B cell (primary cell): ENCODE measurements around the gene NRIP2. TPM values are rescaled to one million over a fixed set of nuclear protein-coding genes. Genes with fewer than 3 reads are reported as not detected.

Source experiments
- ATAC-seq: fragments of 200-7000 bp; cut with Tn5 transposase; one replicate; pipeline ENCODE4 v1.10.0; 2021; ENCODE audit warnings: low read depth, mild to moderate bottlenecking, moderate number of reproducible peaks, moderate library complexity
- CTCF ChIA-PET: fragments of 350-600 bp; sonication (Branson Sonifier 250); formaldehyde crosslinking; loops from one replicate; lab custom pipeline; 2021; ENCODE audit warnings: antibody characterized with exemption, inconsistent platforms; lab: Charles Lee
- POLR2A ChIA-PET: fragments of 350-600 bp; sonication (Branson Sonifier 250); formaldehyde crosslinking; loops from one replicate; lab custom pipeline; 2021; ENCODE audit warnings: antibody characterized with exemption; lab: Charles Lee
- DNase-seq: peaks from one replicate; pipeline ENCODE4 v3.0.0; 2013
- H2AFZ ChIP-seq: 2 replicates; pipeline ENCODE4 v1.6.1; 2012; ENCODE audit warnings: mild to moderate bottlenecking, low read depth, low read length; ENCODE audit not compliant: insufficient read depth, poor library complexity, severe bottlenecking
- H3K27ac ChIP-seq, 2 donors: 1 replicate in 1 of 2; 2 replicates in 1 of 2; pipeline ENCODE4 v1.5.1; 2012 to 2013; ENCODE audit warnings: low read length in 2 of 2, mild to moderate bottlenecking in 2 of 2, moderate library complexity in 1 of 2
- H3K27me3 ChIP-seq, 4 experiments: fragments of 200-600 bp in 1 of 4; sonication (generic) in 1 of 4; replicated peaks in 1 of 4; 1 replicate in 2 of 4; 2 replicates in 2 of 4; pipeline versions ENCODE4 v1.6.1 to v1.7.0; 2013 to 2016; ENCODE audit warnings: low read length in 3 of 4, mild to moderate bottlenecking in 2 of 4, mixed read lengths in 1 of 4, moderate library complexity in 1 of 4; ENCODE audit not compliant: insufficient read depth in 4 of 4, control insufficient read depth in 3 of 4; ENCODE audit errors: control extremely low read depth in 1 of 4
- H3K36me3 ChIP-seq, 2 experiments: replicated peaks in 1 of 2; 1 replicate in 1 of 2; 2 replicates in 1 of 2; pipeline versions ENCODE4 v1.6.1 to v1.7.1; 2013; ENCODE audit warnings: low read length in 1 of 2; ENCODE audit not compliant: insufficient read depth in 2 of 2, control insufficient read depth in 1 of 2; ENCODE audit errors: control extremely low read depth in 1 of 2, extremely low read depth in 1 of 2
- H3K4me1 ChIP-seq, 2 donors: fragments of 200-600 bp in 1 of 2; sonication (generic) in 1 of 2; 1 replicate in 1 of 2; 2 replicates in 1 of 2; pipeline versions ENCODE4 v1.5.1 to v1.6.1; 2013 to 2017; ENCODE audit warnings: low read length in 2 of 2; ENCODE audit not compliant: control insufficient read depth in 2 of 2, insufficient read depth in 2 of 2
- H3K4me2 ChIP-seq: replicated peaks from 2 replicates; pipeline ENCODE3; 2012; ENCODE audit warnings: mild to moderate bottlenecking, low read depth, low read length; ENCODE audit not compliant: poor library complexity, severe bottlenecking
- H3K4me3 ChIP-seq, 5 experiments: fragments of 200-600 bp in 1 of 5; sonication (generic) in 1 of 5; 1 replicate in 3 of 5; 2 replicates in 2 of 5; pipeline versions ENCODE4 v1.5.1 to v1.7.0; 2011 to 2016; ENCODE audit warnings: low read length in 4 of 5, mild to moderate bottlenecking in 4 of 5, low read depth in 2 of 5, control low read depth in 1 of 5, moderate library complexity in 1 of 5; ENCODE audit not compliant: insufficient read depth in 1 of 5; ENCODE audit errors: control extremely low read depth in 1 of 5, extremely low read depth in 1 of 5
- H3K79me2 ChIP-seq: fragments of 200-600 bp; sonication (generic); one replicate; pipeline ENCODE4 v1.6.0; 2016; ENCODE audit warnings: low read length; ENCODE audit not compliant: control insufficient read depth, insufficient read depth
- H3K9ac ChIP-seq: fragments of 200-600 bp; sonication (generic); 2 replicates; pipeline ENCODE4 v1.6.1; 2017; ENCODE audit warnings: mild to moderate bottlenecking, low read length, moderate library complexity
- H3K9me3 ChIP-seq, 3 donors: one replicate each; pipeline versions ENCODE4 v1.6.1 to v1.7.1; 2013; ENCODE audit warnings: low read length in 2 of 3; ENCODE audit not compliant: control insufficient read depth in 2 of 3, insufficient read depth in 1 of 3; ENCODE audit errors: control extremely low read depth in 1 of 3
- H4K20me1 ChIP-seq: 2 replicates; pipeline ENCODE4 v1.6.0; 2012; ENCODE audit warnings: mild to moderate bottlenecking, low read length; ENCODE audit not compliant: insufficient read depth, control insufficient read depth, poor library complexity, severe bottlenecking
- H3K27ac Mint-ChIP-seq: one replicate; pipeline ENCODE4 v1.8.0; 2021; ENCODE audit warnings: mixed read lengths
- H3K27me3 Mint-ChIP-seq: one replicate; pipeline ENCODE4 v1.8.0; 2021; ENCODE audit warnings: mixed read lengths
- H3K4me1 Mint-ChIP-seq: one replicate; pipeline ENCODE4 v1.8.0; 2021; ENCODE audit warnings: mixed read lengths
- H3K4me3 Mint-ChIP-seq: one replicate; pipeline ENCODE4 v1.8.0; 2021; ENCODE audit warnings: mixed read lengths
- H3K9me3 Mint-ChIP-seq: one replicate; pipeline ENCODE4 v1.8.0; 2022; ENCODE audit warnings: mixed read lengths; ENCODE audit not compliant: insufficient read depth
- CTCF ChIP-seq: fragments of 200-600 bp; IDR thresholded peaks from one replicate; pipeline ENCODE4 v1.8.0; 2022; ENCODE audit warnings: antibody characterized with exemption, mild to moderate bottlenecking
- EZH2 ChIP-seq: IDR thresholded peaks from 2 replicates; pipeline ENCODE4 v1.6.1; 2012; ENCODE audit warnings: borderline replicate concordance, low read depth, mild to moderate bottlenecking, moderate library complexity, low read length; ENCODE audit not compliant: insufficient read depth, poor library complexity, severe bottlenecking
- WGBS: methylation state at CpG from one replicate; pipeline ENCODE4 v1.1.5; 2013; ENCODE audit warnings: missing lambda C conversion rate; ENCODE audit not compliant: insufficient coverage; 5-methylcytosine and 5-hydroxymethylcytosine counted together
- intact Hi-C: fragments of 100-400 bp; cut with micrococcal nuclease; formaldehyde crosslinking; loops from one replicate; pipeline ENCODE4 v1.10.0; 2022
- polyA plus RNA-seq: library from polyadenylated mRNA; depleted of rRNA; stranded (reverse); fragments of >200 nt; gene quantifications from 2 replicates; pipeline ENCODE4 v1.2.3, GENCODE V29; 2012
- total RNA-seq, 2 donors: library from RNA; stranded (reverse); fragments of 120-200 nt in 1 of 2; gene quantifications; 1 replicate in 1 of 2; 2 replicates in 1 of 2; pipeline versions ENCODE4 v1.2.3 to v1.2.4, GENCODE V29; 2013 to 2022

NRIP2 gene
- total and polyA plus RNA-seq, 2 donors (not counting 1 experiment from before 2014, with no cell fraction given): not detected

GRCh38 chr12:2841056-2841650 is 6.3 kb upstream of the NRIP2 start:
- Histone ChIP-seq H3K4me2 (no peak overlapping the region), H3K79me2 (no peaks in the 10 kb centered on the region), H3K4me3 (no peak overlapping the region), H2AFZ (no peak overlapping the region), H3K4me1 (no peaks in the 10 kb centered on the region), H3K9me3 (no peaks in the 10 kb centered on the region), H3K36me3 (peaks cover 0 to 33% of the 10 kb centered on the region in 2 experiments), H3K27me3 (no peaks in the 10 kb centered on the region), H3K9ac (no peak overlapping the region), H4K20me1 (no peaks in the 10 kb centered on the region), H3K27ac (no peak overlapping the region)
- Mint-ChIP-seq H3K27ac (no peak overlapping the region), H3K4me3 (no peak overlapping the region), H3K9me3 (no peaks in the 10 kb centered on the region), H3K4me1 (no peaks in the 10 kb centered on the region), H3K27me3 (no peaks in the 10 kb centered on the region)
- intact Hi-C loops: no loop called here
- 97% methylated on average over 3 of the region's 9 CpGs for WGBS
- ATAC-seq: no peak
- ChIA-PET POLR2A (no interaction called here), CTCF (no interaction called here)
- DNase-seq: no peak
- TF ChIP-seq EZH2 (no peak), CTCF (no peak)

- Histone ChIP-seq H3K4me3 (no peak overlapping the region), H3K9me3 (no peaks in the 10 kb centered on the region), H3K4me2 (no peak overlapping the region), H3K27me3 (peaks cover 0 to 3% (median 0%) of the 10 kb centered on the region in 4 experiments), H2AFZ (no peak overlapping the region), H3K4me1 (no peaks in the 10 kb centered on the region), H4K20me1 (no peaks in the 10 kb centered on the region), H3K36me3 (peaks cover 0 to 18% of the 10 kb centered on the region in 2 experiments), H3K9ac (no peak overlapping the region), H3K79me2 (no peaks in the 10 kb centered on the region), H3K27ac (no peak overlapping the region)
- no peak for ATAC-seq
- no peak overlapping the region for H3K4me3 Mint-ChIP-seq
- no peaks in the 10 kb centered on the region for H3K27me3 Mint-ChIP-seq
- TF ChIP-seq CTCF (no peak), EZH2 (no peak)
- intact Hi-C loops: no loop called here
- ChIA-PET POLR2A (no interaction called here), CTCF (no interaction called here)
- peaks cover 3% of the 10 kb centered on the region for H3K4me1 Mint-ChIP-seq
- WGBS: 81% methylated on average over 6 of the region's 8 CpGs
- DNase-seq: no peak
- no peak overlapping the region for H3K27ac Mint-ChIP-seq
- H3K9me3 Mint-ChIP-seq: no peaks in the 10 kb centered on the region
Measured at GRCh38 chr12:2836574-2836973, 1.7 kb upstream of the NRIP2 start.
